ENCODE measurements around the gene PRKG1.
"Not testable (repeated sequence)": the region's sequence is repeated elsewhere in the genome, so short reads cannot be mapped to it uniquely, and the experiment has no call there.

Gene PRKG1

GRCh38 chr10:51685768-51686167 lies 611.5 kb downstream of the PRKG1 start:
- DNase-seq (ENCODE audit: low read depth in 2 of 2, low spot score in 1 of 2), result no peak

GRCh38 chr10:51687296-51687695 lies 613.0 kb downstream of the PRKG1 start:
- no peak for DNase-seq (ENCODE audit: low read depth in 2 of 2, low spot score in 1 of 2)

GRCh38 chr10:51688826-51689225 lies 614.5 kb downstream of the PRKG1 start:
- DNase-seq (ENCODE audit: low read depth in 2 of 2, low spot score in 1 of 2), result not testable (repeated sequence)

GRCh38 chr10:51689536-51689935 lies 615.2 kb downstream of the PRKG1 start:
- DNase-seq (ENCODE audit: low read depth in 2 of 2, low spot score in 1 of 2), result no peak

- no peak for DNase-seq (ENCODE audit: low read depth in 2 of 2, low spot score in 1 of 2)
These were observed 616.8 kb downstream of the PRKG1 start for GRCh38 chr10:51691135-51691534.

GRCh38 chr10:51694086-51694768 lies 619.9 kb downstream of the PRKG1 start:
- DNase-seq (ENCODE audit: low read depth in 2 of 2, low spot score in 1 of 2), result no peak

GRCh38 chr10:51696251-51696650 lies 622.0 kb downstream of the PRKG1 start:
- no peak for DNase-seq (ENCODE audit: low read depth in 2 of 2, low spot score in 1 of 2)

- DNase-seq (ENCODE audit: low read depth in 2 of 2, low spot score in 1 of 2), result no peak
These were observed 624.3 kb downstream of the PRKG1 start for GRCh38 chr10:51698473-51699063.

- DNase-seq (ENCODE audit: low read depth in 2 of 2, low spot score in 1 of 2), result no peak
These were observed 624.8 kb downstream of the PRKG1 start for GRCh38 chr10:51699145-51699474.

GRCh38 chr10:51699475-51700227 lies 625.4 kb downstream of the PRKG1 start, which contains the start of gene CSTF2T:
TSS of gene CSTF2T (minus strand) at chr10:51699595. CDS start at chr10:51699549, 46 bp downstream.
- DNase-seq (ENCODE audit: low read depth in 2 of 2, low spot score in 1 of 2), result peak; percentile 87 to 90

GRCh38 chr10:51700228-51700817 lies 626.0 kb downstream of the PRKG1 start:
- DNase-seq (ENCODE audit: low read depth in 2 of 2, low spot score in 1 of 2), result no peak

- no peak for DNase-seq (ENCODE audit: low read depth in 2 of 2, low spot score in 1 of 2)
These were observed 631.5 kb downstream of the PRKG1 start for GRCh38 chr10:51705774-51706173.

- DNase-seq (ENCODE audit: low read depth in 2 of 2, low spot score in 1 of 2), result no peak
These were observed 631.9 kb downstream of the PRKG1 start for GRCh38 chr10:51706225-51706624.

- DNase-seq (ENCODE audit: low read depth in 2 of 2, low spot score in 1 of 2), result no peak
These were observed 633.1 kb downstream of the PRKG1 start for GRCh38 chr10:51707392-51707791.

- DNase-seq (ENCODE audit: low read depth in 2 of 2, low spot score in 1 of 2), result no peak
These were observed 633.6 kb downstream of the PRKG1 start for GRCh38 chr10:51707821-51708424.

GRCh38 chr10:51708609-51709008 lies 634.3 kb downstream of the PRKG1 start:
- no peak for DNase-seq (ENCODE audit: low read depth in 2 of 2, low spot score in 1 of 2)

GRCh38 chr10:51709324-51709972 lies 635.2 kb downstream of the PRKG1 start:
- no peak for DNase-seq (ENCODE audit: low read depth in 2 of 2, low spot score in 1 of 2)

- no peak for DNase-seq (ENCODE audit: low read depth in 2 of 2, low spot score in 1 of 2)
These were observed 637.2 kb downstream of the PRKG1 start for GRCh38 chr10:51711519-51711891.

- no peak for DNase-seq (ENCODE audit: low read depth in 2 of 2, low spot score in 1 of 2)
These were observed 642.7 kb downstream of the PRKG1 start for GRCh38 chr10:51716981-51717380.

- no peak for DNase-seq (ENCODE audit: low read depth in 2 of 2, low spot score in 1 of 2)
These were observed 644.6 kb downstream of the PRKG1 start for GRCh38 chr10:51718804-51719291.

GRCh38 chr10:51724038-51724437 lies 649.8 kb downstream of the PRKG1 start:
- DNase-seq (ENCODE audit: low read depth in 2 of 2, low spot score in 1 of 2), result no peak
